NCI-H82 treated with DMSO at 0.1 percent for 48 hours (cell line): ENCODE measurements around the gene RASL11A.
"Not testable (repeated sequence)": the region's sequence is repeated elsewhere in the genome, so short reads cannot be mapped to it uniquely, and the experiment has no call there.

Experiments
- DNase-seq: peaks from one replicate; lab custom pipeline; 2025; ENCODE audit not compliant: unreplicated experiment; lab: John Stamatoyannopoulos, UW

RASL11A gene

GRCh38 chr13:27300406-27300805, 29.8 kb downstream of the RASL11A start:
- DNase-seq: not testable (repeated sequence)

GRCh38 chr13:27300941-27301586, 30.4 kb downstream of the RASL11A start:
- DNase-seq: no peak

DNA sequence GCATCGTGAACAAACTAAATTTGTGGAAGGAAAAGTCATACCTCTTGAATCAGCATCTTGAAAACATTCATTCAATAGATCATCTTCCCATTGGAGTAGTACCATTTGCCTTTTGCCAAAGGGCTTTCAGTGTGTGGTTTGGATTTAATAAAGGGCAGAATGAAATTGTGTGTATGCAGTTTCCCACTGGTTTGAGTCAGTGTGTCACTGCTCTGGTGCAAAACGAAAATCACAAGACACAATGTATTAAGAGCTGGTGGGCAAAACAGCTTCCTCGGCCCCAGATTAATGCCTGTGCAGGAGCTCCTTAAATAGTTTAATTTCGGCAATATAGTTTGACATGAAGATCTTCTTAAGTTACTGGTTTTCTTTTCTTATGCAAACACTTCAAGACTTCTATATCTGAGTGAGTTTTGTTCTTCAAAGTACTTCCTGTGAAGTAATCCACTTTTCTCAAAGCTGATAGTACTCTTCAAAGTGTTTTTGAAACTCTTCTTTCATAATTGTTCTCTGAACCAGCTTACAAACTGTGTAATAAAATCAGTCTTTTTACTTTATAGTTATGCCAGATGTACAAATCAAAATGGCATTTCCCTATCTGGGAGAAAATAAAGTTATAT, 32.1 kb downstream of the RASL11A start:
- DNase-seq: no peak

- DNase-seq: no peak
These were observed 33.5 kb downstream of the RASL11A start for GRCh38 chr13:27304099-27304498.

GRCh38 chr13:27304611-27305010, 34.0 kb downstream of the RASL11A start:
- DNase-seq: no peak

GRCh38 chr13:27306364-27306763, 35.7 kb downstream of the RASL11A start:
- no peak for DNase-seq

DNA sequence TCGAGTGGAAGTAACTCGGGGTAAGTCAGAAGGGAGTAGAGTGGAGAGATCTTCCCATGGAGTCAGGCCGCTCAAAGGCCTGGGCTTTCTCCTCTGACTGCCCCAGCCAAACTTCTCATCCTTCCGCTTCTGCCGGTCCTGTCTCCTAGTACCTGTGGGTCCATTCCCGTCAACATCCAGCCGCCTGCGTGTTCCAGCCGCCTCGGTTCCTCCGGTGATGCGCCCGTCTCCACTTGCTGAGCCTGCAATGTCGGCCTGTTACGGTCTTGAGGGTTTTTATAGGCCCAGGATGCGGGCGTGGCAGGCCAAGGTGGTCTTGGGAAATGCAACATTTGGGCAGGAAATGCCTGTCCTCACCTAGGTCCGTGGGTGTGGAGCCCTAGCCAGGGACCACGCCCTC, 38.3 kb downstream of the RASL11A start:
- DNase-seq: no peak

GRCh38 chr13:27309401-27309958, 38.9 kb downstream of the RASL11A start:
- DNase-seq: no peak

- no peak for DNase-seq
These were observed 39.5 kb downstream of the RASL11A start for GRCh38 chr13:27309967-27310598.

- DNase-seq: no peak
These were observed 40.3 kb downstream of the RASL11A start for GRCh38 chr13:27310946-27311345.

DNA sequence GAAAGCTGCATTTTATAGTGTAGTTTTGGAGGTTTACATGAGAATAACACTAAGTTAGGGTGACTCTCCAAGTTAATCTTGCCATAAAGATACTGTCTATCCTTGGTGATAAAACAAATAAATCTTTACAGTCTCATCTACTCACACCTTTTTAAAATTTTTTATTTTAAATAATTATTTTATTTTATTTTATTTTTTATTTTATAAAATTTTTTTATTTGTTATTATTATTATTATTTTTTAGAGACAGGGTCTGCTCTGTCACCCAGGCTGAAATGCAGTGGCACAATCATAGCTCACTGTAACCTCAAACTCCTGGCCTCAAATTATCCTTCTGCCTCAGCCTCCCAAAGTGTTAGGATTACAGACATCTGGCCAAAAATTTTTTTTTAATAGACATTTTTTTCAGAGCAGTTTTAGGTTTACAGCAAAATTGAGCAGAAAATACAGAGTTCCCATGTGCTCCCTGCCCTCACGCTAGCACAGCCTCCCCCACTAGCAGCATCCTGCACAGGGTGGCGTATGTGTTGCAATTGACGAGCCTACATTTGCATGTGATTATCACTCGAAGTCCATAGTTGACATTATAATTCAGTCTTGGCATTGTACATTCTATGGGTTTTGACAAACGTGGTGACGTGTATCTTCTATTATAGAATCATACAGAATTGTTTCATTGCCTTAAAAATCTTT, 41.0 kb downstream of the RASL11A start:
- DNase-seq: no peak

DNA sequence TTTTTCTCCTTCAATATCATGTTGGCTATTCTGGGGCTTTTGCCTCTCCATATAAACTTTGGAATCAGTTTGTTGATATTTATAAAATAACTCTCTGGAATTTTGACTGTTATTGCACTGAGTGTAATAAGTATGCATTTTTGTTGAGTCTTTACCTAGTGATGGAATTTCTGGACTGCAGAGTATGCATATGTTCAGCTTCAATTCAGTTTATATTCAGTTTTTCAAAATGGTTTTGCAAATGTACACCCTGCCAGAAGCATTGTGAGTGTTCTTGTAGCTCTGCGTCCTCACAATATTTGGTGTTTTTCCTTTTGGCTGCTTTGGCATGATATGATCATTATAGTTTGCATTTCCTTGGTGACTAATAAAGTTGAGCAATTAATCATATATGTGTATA, 43.1 kb downstream of the RASL11A start:
- DNase-seq: no peak

GRCh38 chr13:27319404-27319803, 48.8 kb downstream of the RASL11A start:
- DNase-seq: no peak

GRCh38 chr13:27321468-27322431, 51.1 kb downstream of the RASL11A start:
- no peak for DNase-seq

DNA sequence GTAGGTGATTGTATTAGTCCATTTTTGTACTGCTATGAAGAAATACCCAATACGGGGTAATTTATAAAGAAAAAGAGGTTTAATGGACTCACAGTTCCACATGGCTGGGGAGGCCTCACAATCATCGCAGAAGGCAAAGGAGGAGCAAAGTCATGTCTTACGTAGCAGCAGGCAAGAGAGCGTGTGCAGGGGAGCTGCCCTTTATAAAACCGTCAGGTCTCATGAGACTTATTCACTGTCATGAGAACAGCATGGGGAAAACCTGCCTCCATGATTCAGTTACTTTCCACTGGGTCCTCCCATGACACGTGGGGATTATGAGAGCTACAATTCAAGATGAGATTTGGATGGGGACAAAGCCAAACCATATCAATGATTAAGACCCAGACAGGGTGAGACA, 51.8 kb downstream of the RASL11A start:
- DNase-seq: not testable (repeated sequence)
